ENCODE data around the gene ACER3. TPM values are rescaled to one million over a fixed set of nuclear protein-coding genes. Genes with fewer than 3 reads are reported as not detected.

Gene ACER3
- total RNA-seq, 1 experiment from 2014 or later, result 31.0 TPM

- Histone ChIP-seq H3K4me1 (ENCODE audit: insufficient read depth, low read length, poor library complexity, severe bottlenecking) (no peaks in the 10 kb centered on the region), H3K27ac (ENCODE audit: low read depth, low read length, poor library complexity, severe bottlenecking) (no peak overlapping the region), H3K9me3 (ENCODE audit: low read depth, low read length, poor library complexity, severe bottlenecking) (peaks cover 6% of the 10 kb centered on the region), H3K4me3 (ENCODE audit: low read depth, low read length, poor library complexity, severe bottlenecking) (no peak overlapping the region), H3K36me3 (ENCODE audit: insufficient read depth, low read length, poor library complexity, severe bottlenecking) (no peaks in the 10 kb centered on the region), H3K27me3 (replicated peaks; ENCODE audit: insufficient read depth, low read depth, low read length, poor library complexity) (no peaks in the 10 kb centered on the region)
- no peak for TF ChIP-seq EZH2 (IDR thresholded peaks at IDR 0.05; ENCODE audit: borderline replicate concordance, low read depth, low read length, poor library complexity, severe bottlenecking)
- no peak for TF ChIP-seq CTCF (conservative IDR thresholded peaks at IDR 0.05; ENCODE audit: low read depth, low read length)
- DNase-seq (ENCODE audit: low spot score), result no peak
- ChIA-PET CTCF (no interaction called here), POLR2A (ENCODE audit: low non-redundant PET) (no interaction called here)
- no TSS peak for BruUV-seq (replicated peaks)
- intact Hi-C loops (cut with micrococcal nuclease; ENCODE audit: unreplicated experiment), result no loop called here
These were observed 74.3 kb downstream of the ACER3 start for GRCh38 chr11:76935042-76935441.

GRCh38 chr11:76939219-76939631 is 78.5 kb downstream of the ACER3 start:
- no peaks in the 10 kb centered on the region for H3K36me3 ChIP-seq (ENCODE audit: insufficient read depth, low read length, poor library complexity, severe bottlenecking)
- H3K9me3 ChIP-seq (ENCODE audit: low read depth, low read length, poor library complexity, severe bottlenecking), result peaks cover 15% of the 10 kb centered on the region
- CTCF ChIA-PET, result no interaction called here
- H3K27ac ChIP-seq (ENCODE audit: low read depth, low read length, poor library complexity, severe bottlenecking), result no peak overlapping the region
- no TSS peak for BruUV-seq (replicated peaks)
- POLR2A ChIA-PET (ENCODE audit: low non-redundant PET), result no interaction called here
- TF ChIP-seq CTCF (conservative IDR thresholded peaks at IDR 0.05; ENCODE audit: low read depth, low read length) (no peak), EZH2 (IDR thresholded peaks at IDR 0.05; ENCODE audit: borderline replicate concordance, low read depth, low read length, poor library complexity, severe bottlenecking) (no peak)
- DNase-seq (ENCODE audit: low spot score), result no peak
- intact Hi-C loops (cut with micrococcal nuclease; ENCODE audit: unreplicated experiment), result no loop called here
- H3K4me1 ChIP-seq (ENCODE audit: insufficient read depth, low read length, poor library complexity, severe bottlenecking), result no peaks in the 10 kb centered on the region
- H3K4me3 ChIP-seq (ENCODE audit: low read depth, low read length, poor library complexity, severe bottlenecking), result no peak overlapping the region
- H3K27me3 ChIP-seq (replicated peaks; ENCODE audit: insufficient read depth, low read depth, low read length, poor library complexity), result no peaks in the 10 kb centered on the region

- no peak overlapping the region for H3K27ac ChIP-seq (ENCODE audit: low read depth, low read length, poor library complexity, severe bottlenecking)
- H3K4me3 ChIP-seq (ENCODE audit: low read depth, low read length, poor library complexity, severe bottlenecking), result no peak overlapping the region
- no peaks in the 10 kb centered on the region for H3K27me3 ChIP-seq (replicated peaks; ENCODE audit: insufficient read depth, low read depth, low read length, poor library complexity)
- no TSS peak for BruUV-seq (replicated peaks)
- POLR2A ChIA-PET (ENCODE audit: low non-redundant PET), result no interaction called here
- H3K9me3 ChIP-seq (ENCODE audit: low read depth, low read length, poor library complexity, severe bottlenecking), result peaks cover 18% of the 10 kb centered on the region
- no peaks in the 10 kb centered on the region for H3K36me3 ChIP-seq (ENCODE audit: insufficient read depth, low read length, poor library complexity, severe bottlenecking)
- no peak for DNase-seq (ENCODE audit: low spot score)
- H3K4me1 ChIP-seq (ENCODE audit: insufficient read depth, low read length, poor library complexity, severe bottlenecking), result no peaks in the 10 kb centered on the region
- intact Hi-C loops (cut with micrococcal nuclease; ENCODE audit: unreplicated experiment), result no loop called here
- CTCF ChIA-PET, result no interaction called here
- TF ChIP-seq CTCF (conservative IDR thresholded peaks at IDR 0.05; ENCODE audit: low read depth, low read length) (no peak), EZH2 (IDR thresholded peaks at IDR 0.05; ENCODE audit: borderline replicate concordance, low read depth, low read length, poor library complexity, severe bottlenecking) (no peak)
These were observed 83.5 kb downstream of the ACER3 start for GRCh38 chr11:76944225-76944624.
